ENCODE measurements around the gene VAT1. TPM values are rescaled to one million over a fixed set of nuclear protein-coding genes. Genes with fewer than 3 reads are reported as not detected.
"Not testable (repeated sequence)": the region's sequence is repeated elsewhere in the genome, so short reads cannot be mapped to it uniquely, and the experiment has no call there.

The VAT1 gene
- total RNA-seq (2014; rRNA removed; shearing (Covaris generic); ENCODE audit: low replicate concordance), result 163 and 181 TPM in 2 replicates

DNA sequence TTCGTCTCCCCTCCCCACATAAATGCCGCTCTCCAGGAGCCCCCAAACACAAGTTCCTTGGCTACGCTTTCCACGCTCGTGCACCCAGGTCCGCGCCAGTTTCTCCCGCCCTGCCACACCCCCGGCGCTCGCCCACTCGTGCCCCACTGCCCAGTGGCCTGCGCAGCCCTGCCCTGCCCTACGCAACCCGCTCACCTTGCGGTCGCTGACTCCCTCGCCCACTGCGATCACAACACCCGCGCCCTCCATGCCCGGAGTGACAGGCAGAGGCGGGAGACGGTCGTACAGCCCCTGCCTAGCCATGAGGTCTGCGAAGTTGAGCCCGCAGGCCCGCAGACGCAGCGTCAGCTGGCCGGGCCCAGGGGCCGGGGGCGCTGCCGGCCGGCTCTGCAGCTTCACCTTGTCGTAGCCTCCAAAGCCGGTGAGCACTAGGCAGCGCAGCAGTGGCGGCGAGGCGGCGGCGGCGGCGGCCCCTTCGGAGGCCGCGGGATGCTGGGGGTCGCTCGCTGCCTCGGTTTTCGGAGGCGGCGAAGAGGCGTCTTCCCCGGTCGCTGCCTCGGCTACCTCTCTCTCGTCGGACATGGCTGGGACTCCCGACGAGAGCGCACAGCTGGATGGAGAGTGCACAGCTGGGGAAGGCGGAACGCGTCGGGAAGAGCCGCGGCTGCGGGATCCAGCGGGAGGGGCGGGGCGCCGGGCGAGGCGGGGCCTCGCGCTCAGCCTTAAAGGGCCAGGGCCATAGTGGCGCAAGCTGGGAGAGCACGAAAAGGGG lies at the start of gene VAT1:
VAT1 (minus strand) TSS at position 645 of the 772 bp plus-strand sequence; CDS start at position 582, 63 bp downstream.
- in situ Hi-C loops (cut with HindIII; ENCODE audit: low pct_unique_long_range_greater_than_20kb, low sequenced_read_pairs), result no loop called here
- DNase-seq (ENCODE audit: low read depth), result peak; percentile 77

DNA sequence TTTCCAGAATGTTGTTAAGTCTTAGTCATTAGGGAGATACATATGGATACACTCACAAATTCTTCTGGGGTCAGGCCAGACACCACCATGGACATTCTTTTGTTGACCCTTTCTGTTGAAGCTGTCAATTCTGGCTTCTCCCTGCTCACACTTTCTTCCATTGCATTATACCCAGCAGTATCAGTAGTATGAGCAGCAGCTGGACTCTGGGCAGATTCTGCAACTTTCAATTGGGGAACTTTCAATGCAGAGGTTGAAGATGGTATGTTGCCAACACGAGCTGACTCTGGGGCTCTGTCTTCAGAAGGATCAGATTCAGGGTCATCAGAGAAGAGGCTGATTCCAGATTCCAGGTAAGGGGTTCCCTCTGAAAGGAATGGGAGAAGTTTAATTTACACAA lies 48.7 kb upstream of the VAT1 start:
- no peak for DNase-seq (ENCODE audit: low read depth)
- in situ Hi-C loops (cut with HindIII; ENCODE audit: low pct_unique_long_range_greater_than_20kb, low sequenced_read_pairs), result no loop called here

GRCh38 chr17:43070257-43070656 lies 48.1 kb upstream of the VAT1 start:
- in situ Hi-C loops (cut with HindIII; ENCODE audit: low pct_unique_long_range_greater_than_20kb, low sequenced_read_pairs), result no loop called here
- no peak for DNase-seq (ENCODE audit: low read depth)

GRCh38 chr17:43069368-43069898 lies 47.2 kb upstream of the VAT1 start:
- in situ Hi-C loops (cut with HindIII; ENCODE audit: low pct_unique_long_range_greater_than_20kb, low sequenced_read_pairs), result no loop called here
- no peak for DNase-seq (ENCODE audit: low read depth)

DNA sequence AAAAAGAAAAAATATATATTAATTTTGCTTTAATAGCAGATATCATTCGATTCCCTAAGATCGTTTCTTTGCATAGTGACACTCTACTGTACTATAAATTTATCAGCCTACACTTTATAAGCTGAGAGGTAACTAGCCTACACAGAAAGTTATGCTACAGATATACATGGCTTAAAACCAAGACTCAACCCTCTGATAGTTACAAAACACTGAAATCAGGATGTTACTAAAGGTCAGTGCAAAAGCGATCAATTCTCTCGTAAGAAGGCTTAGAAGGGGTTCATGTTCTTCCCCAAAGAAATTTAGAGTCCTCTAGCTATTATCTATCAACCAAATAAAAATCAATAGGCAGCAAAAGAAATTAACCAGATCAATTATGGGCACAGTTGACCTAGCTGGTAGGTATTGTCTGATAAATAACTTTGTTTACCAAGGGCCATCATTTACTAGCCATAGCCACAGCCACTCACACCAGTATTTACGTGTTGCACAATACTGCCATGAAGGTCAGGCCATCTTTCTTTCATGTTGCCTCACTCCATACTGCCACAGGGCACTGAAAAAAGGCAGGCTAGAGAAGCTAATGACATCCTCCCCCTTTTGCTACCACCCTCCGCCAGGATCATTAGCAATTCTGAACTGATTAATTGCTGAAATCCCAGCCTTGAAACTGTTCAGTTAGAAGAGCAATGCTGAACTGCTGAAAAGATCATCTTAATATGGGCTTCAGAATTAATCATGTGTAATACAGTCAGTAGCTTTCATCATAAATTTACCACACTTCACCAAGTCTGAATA lies 46.6 kb upstream of the VAT1 start:
- in situ Hi-C loops (cut with HindIII; ENCODE audit: low pct_unique_long_range_greater_than_20kb, low sequenced_read_pairs), result no loop called here
- DNase-seq (ENCODE audit: low read depth), result no peak

DNA sequence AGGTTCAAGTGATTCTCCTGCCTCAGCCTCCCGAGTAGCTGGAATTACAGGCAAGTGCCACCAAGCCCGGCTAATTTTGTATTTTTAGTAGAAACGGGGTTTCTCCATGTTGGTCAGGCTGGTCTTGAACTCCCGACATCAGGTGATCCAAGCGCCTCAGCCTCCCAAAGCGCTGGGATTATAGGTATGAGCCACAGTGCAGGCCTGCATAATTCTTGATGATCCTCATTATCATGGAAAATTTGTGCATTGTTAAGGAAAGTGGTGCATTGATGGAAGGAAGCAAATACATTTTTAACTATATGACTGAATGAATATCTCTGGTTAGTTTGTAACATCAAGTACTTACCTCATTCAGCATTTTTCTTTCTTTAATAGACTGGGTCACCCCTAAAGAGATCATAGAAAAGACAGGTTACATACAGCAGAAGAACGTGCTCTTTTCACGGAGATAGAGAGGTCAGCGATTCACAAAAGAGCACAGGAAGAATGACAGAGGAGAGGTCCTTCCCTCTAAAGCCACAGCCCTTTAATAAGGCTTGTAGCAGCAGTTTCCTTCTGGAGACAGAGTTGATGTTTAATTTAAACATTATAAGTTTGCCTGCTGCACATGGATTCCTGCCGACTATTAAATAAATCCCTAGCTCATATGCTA lies 40.9 kb upstream of the VAT1 start:
- DNase-seq (ENCODE audit: low read depth), result no peak
- in situ Hi-C loops (cut with HindIII; ENCODE audit: low pct_unique_long_range_greater_than_20kb, low sequenced_read_pairs), result no loop called here

DNA sequence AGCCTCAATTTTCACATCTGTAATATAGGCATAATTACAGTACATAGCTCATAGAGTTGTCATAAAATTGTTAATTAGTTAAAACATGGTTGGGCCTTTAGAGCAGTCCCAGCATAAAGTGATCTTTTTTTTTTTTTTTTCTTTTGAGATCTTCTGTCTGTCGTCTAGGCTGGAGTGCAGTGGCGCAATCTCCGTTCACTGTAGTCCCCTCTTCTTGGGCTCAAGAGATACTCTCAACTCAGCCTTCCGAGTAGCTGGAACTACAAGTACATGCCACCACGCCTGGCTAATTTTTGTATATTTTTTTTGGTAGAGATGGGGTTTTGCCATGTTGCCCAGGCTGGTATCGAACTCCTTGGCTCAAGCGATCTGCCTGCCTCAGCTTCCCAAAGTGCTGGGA lies 33.9 kb upstream of the VAT1 start:
- in situ Hi-C loops (cut with HindIII; ENCODE audit: low pct_unique_long_range_greater_than_20kb, low sequenced_read_pairs), result no loop called here
- DNase-seq (ENCODE audit: low read depth), result no peak

DNA sequence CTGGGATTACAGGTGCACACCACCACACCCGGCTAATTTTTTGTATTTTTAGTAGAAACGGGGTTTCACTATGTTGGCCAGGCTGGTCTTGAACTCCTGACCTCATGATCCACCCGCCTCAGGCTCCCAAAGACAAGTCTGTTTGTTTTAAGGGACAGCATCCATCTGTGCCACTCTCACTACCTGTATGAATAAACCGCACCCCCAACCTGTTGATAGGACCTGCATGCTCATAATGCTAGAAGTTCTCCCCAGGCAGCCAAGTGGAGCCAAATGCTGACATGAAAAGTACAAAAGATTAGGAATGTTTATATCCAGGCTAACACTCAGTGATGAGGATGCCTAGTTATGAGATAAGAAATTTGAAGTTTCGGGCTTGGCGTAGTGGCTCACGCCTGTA lies 30.8 kb upstream of the VAT1 start:
- in situ Hi-C loops (cut with HindIII; ENCODE audit: low pct_unique_long_range_greater_than_20kb, low sequenced_read_pairs); DNase-seq (ENCODE audit: low read depth): not testable (repeated sequence)

DNA sequence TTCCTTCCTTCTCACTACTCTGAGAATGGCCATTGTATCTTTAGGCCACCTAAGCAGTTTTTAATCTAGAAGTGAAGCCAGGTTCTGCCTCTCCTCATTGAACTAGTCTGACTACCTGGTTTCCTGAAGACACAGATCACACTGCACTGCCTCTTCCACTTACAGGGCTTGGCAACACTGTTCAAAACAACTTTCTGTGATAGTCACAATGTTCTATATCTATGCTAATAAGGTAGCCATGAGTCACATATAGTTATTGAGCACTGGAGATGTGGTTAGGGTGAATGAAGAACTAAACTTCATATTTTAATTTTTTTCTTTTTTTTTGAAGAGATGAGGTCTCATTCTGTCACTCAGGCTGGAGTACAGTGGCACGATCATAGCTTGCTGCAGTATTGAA lies 29.8 kb upstream of the VAT1 start:
- in situ Hi-C loops (cut with HindIII; ENCODE audit: low pct_unique_long_range_greater_than_20kb, low sequenced_read_pairs), result no loop called here
- DNase-seq (ENCODE audit: low read depth), result no peak

DNA sequence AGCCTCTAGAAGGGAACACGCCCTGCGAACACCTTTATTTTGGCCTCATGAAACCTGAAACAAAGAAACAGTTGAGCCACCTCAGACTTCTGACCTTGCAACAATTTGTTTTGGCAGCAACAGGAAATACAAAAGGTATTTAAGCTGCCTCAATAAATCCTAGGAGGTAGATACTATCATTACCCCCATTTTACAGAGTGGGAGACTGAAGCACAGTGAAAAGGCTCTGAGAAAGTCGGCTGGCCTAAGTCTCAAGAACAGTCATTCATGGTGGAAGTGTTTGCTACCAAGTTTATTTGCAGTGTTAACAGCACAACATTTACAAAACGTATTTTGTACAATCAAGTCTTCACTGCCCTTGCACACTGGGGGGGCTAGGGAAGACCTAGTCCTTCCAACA lies 21.8 kb upstream of the VAT1 start:
- DNase-seq (ENCODE audit: low read depth), result no peak
- in situ Hi-C loops (cut with HindIII; ENCODE audit: low pct_unique_long_range_greater_than_20kb, low sequenced_read_pairs), result no loop called here

DNA sequence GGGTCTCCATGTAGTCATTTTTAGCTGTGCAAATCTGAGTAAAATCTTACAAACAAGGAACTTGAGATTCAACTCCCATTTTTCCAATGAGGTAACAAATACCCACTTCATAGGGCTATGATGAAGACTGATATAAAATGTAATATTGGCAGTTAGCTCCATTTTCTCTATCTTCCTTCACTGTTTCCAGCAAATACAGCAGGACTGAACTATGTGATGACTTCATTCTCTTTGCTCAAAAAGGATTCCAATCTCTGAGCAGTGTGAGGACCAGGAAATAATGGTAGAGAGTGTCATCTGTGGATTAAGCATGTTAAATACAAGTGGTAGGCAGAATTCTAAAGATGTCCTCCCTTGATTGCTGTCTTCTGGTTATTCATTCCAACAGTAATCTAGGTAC lies 21.1 kb upstream of the VAT1 start:
- in situ Hi-C loops (cut with HindIII; ENCODE audit: low pct_unique_long_range_greater_than_20kb, low sequenced_read_pairs), result no loop called here
- no peak for DNase-seq (ENCODE audit: low read depth)

DNA sequence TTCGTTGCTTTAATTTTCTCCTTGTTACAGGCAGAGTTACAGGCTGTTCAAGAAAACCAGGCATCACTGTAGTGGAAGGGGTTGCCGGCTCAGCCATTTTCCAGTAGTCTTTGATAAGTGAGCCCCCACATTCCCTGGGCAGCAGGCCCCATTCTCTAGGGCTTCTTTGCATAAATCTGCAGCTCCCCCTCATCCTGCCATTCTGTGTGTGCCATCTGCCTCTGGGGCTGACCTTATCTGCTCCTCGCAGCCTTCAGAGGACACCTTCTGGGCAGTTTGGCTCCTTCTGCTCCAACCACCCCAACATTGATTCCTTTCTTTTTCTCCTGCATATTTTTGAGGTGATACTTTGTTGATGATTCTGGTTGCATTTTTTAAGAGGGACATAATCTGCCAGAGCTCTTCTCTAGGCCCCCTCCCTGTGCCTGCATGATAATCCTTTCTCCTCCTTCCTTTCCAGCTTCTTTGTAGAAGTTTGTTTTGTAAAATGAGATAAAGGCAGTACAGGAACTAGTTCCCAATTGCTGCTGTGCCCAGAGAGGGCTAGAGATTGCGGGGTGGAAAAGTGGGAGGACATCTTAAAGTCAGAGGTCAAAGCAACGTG lies 19.9 kb upstream of the VAT1 start:
- DNase-seq (ENCODE audit: low read depth), result no peak
- in situ Hi-C loops (cut with HindIII; ENCODE audit: low pct_unique_long_range_greater_than_20kb, low sequenced_read_pairs), result no loop called here

- in situ Hi-C loops (cut with HindIII; ENCODE audit: low pct_unique_long_range_greater_than_20kb, low sequenced_read_pairs), result no loop called here
- DNase-seq (ENCODE audit: low read depth), result no peak
Measured at GRCh38 chr17:43040655-43041054, 18.5 kb upstream of the VAT1 start.

GRCh38 chr17:43039646-43040045 lies 17.5 kb upstream of the VAT1 start:
- DNase-seq (ENCODE audit: low read depth), result no peak
- in situ Hi-C loops (cut with HindIII; ENCODE audit: low pct_unique_long_range_greater_than_20kb, low sequenced_read_pairs), result no loop called here

DNA sequence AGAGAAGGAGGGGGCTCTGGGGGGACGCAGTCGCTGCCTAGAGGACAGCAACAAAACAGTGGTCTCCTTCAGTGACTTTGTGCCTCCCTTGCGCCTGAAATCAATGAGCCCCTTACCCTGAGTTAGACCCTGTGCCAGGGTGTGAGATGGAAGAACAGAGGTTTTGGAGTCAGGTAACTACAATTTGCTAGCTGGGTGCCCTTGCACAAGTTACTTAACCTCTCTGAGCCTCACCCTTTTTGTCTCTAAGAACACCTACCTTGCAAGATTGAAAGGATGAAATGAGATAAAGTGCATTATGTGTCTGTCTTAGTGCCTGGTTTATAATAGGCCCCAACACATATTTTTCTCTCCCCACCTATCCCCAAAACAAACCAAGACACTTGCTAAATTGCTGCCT lies 12.7 kb upstream of the VAT1 start:
- in situ Hi-C loops (cut with HindIII; ENCODE audit: low pct_unique_long_range_greater_than_20kb, low sequenced_read_pairs), result no loop called here
- no peak for DNase-seq (ENCODE audit: low read depth)

DNA sequence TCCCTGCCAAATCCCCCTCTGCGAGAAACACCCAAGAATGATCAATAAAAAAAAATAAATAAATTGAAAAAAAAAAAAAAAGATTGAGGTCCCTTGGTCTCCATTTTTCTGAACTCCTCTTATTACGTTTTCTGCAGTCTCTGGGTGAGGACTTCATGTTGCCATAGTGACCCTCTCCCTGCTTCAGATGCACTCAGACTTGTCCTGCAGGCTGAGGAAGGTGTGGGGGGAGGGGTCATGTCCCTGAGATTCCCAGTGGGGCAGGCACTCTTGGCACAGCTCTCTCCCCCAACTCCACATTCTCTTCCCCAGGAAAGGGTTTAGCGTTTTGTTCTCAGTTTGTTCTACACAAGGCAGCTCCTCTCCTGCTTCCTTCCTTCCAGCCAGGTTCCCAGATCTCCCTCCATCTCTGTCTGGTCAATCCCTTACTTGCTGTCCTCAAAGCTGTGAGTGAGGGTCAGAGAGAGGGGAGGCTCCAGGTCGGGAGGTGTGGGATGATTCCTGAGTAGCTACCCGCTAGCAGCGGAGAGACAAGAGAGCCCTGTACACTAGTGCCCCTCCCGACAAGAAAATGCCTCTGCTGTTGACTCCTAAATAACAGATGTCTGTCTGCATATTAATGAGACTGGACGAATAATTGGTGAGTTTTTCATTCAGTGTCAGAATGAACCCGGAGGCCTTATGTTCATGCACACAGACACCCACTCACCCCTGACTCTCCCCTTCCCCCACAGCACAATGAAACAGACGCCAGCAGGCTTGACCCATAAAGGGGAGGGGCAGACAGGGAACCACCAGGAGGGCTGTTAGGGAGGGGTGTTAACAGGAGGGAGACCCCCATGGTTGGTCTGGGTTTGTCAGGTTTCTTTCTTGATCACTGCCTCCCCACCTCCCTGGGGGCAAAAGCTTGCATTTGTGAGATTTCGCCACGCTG lies 12.0 kb upstream of the VAT1 start:
- in situ Hi-C loops (cut with HindIII; ENCODE audit: low pct_unique_long_range_greater_than_20kb, low sequenced_read_pairs), result no loop called here
- DNase-seq (ENCODE audit: low read depth), result no peak

GRCh38 chr17:43031666-43032065 lies 9.5 kb upstream of the VAT1 start:
- in situ Hi-C loops (cut with HindIII; ENCODE audit: low pct_unique_long_range_greater_than_20kb, low sequenced_read_pairs), result no loop called here
- no peak for DNase-seq (ENCODE audit: low read depth)

Data from Caki2 (cell line).